Measurements from ENCODE around the gene TAOK1. TPM values are rescaled to one million over a fixed set of nuclear protein-coding genes. Genes with fewer than 3 reads are reported as not detected.

TAOK1 gene
- total and polyA plus RNA-seq, 2 donors (not counting 1 experiment from before 2014, with no cell fraction given), result 9.8 to 80.7 TPM

- peak overlapping the region; percentile 99 for H3K4me2 ChIP-seq (replicated peaks; ENCODE audit: low read depth, low read length, poor library complexity, severe bottlenecking)
- intact Hi-C loops (cut with micrococcal nuclease), result loop anchor here (1.0 to 5.0 kb wide), 3 partner anchors 11 to 171 kb away; no protein-coding TSS in a partner anchor
- Mint-ChIP-seq H3K9me3 (ENCODE audit: insufficient read depth) (no peaks in the 10 kb centered on the region), H3K4me1 (peaks cover 56% of the 10 kb centered on the region), H3K4me3 (peak overlapping the region; percentile 91), H3K27me3 (no peaks in the 10 kb centered on the region), H3K27ac (peak overlapping the region; percentile 94)
- no peak for TF ChIP-seq CTCF (IDR thresholded peaks at IDR 0.05)
- TF ChIP-seq EZH2 (IDR thresholded peaks at IDR 0.05; ENCODE audit: borderline replicate concordance, insufficient read depth, low read depth, low read length, poor library complexity, severe bottlenecking), result no peak
- H3K79me2 ChIP-seq (ENCODE audit: control insufficient read depth, insufficient read depth, low read length), result peaks cover 35% of the 10 kb centered on the region
- WGBS (ENCODE audit: insufficient coverage), result 4% methylated on average over 24 of the region's 31 CpGs
- peak; percentile 57 for DNase-seq
- peaks cover 0 to 2% (median 0%) of the 10 kb centered on the region in 3 donors for H3K9me3 ChIP-seq (ENCODE audit: control extremely low read depth in 1 of 3, control insufficient read depth in 2 of 3, insufficient read depth in 1 of 3, low read length in 2 of 3)
- ATAC-seq (ENCODE audit: low read depth), result no peak
- H3K4me1 ChIP-seq (ENCODE audit: control insufficient read depth in 2 of 2, insufficient read depth in 2 of 2, low read length in 2 of 2), result peaks cover 50 to 63% of the 10 kb centered on the region in 2 donors
- peaks cover 0 to 7% (median 2%) of the 10 kb centered on the region in 4 experiments for H3K27me3 ChIP-seq (replicated peaks in 1 of 4; ENCODE audit: control extremely low read depth in 1 of 4, control insufficient read depth in 3 of 4, insufficient read depth in 4 of 4, low read length in 3 of 4)
- ChIA-PET CTCF (interaction anchor here (0.6 to 4.7 kb wide), 30 partner anchors 8 to 504 kb away, joined by 3 to 126 read pairs (median 4); partner anchors contain the start of genes ABHD15 and TP53I13), POLR2A (interaction anchor here (1.0 to 3.0 kb wide), 4 partner anchors 11 to 24 kb away, joined by 3 to 18 read pairs (median 6); no protein-coding TSS in a partner anchor)
- no peaks in the 10 kb centered on the region for H3K36me3 ChIP-seq (replicated peaks in 1 of 2; ENCODE audit: control extremely low read depth in 1 of 2, control insufficient read depth in 1 of 2, extremely low read depth in 1 of 2, insufficient read depth in 2 of 2, low read length in 1 of 2)
- peak overlapping the region in 4 of 5 experiments; percentile 31 to 75 (median 44) for H3K4me3 ChIP-seq (ENCODE audit: control extremely low read depth in 1 of 5, extremely low read depth in 1 of 5, insufficient read depth in 1 of 5, low read depth in 2 of 5, low read length in 4 of 5)
- H2AFZ ChIP-seq (ENCODE audit: insufficient read depth, low read depth, low read length, poor library complexity, severe bottlenecking), result peak overlapping the region; percentile 99
- H3K9ac ChIP-seq (ENCODE audit: low read length), result peak overlapping the region; percentile 85
- peaks cover 14% of the 10 kb centered on the region for H4K20me1 ChIP-seq (ENCODE audit: control insufficient read depth, insufficient read depth, low read length, poor library complexity, severe bottlenecking)
- H3K27ac ChIP-seq (ENCODE audit: low read length in 2 of 2), result no peak overlapping the region
Measured at GRCh38 chr17:29591146-29591736, 201.1 kb downstream of the TAOK1 start.

Measured in B cell (primary cell).